ENCODE results near the gene SLC35E4.
"Not testable (repeated sequence)": the region's sequence is repeated elsewhere in the genome, so short reads cannot be mapped to it uniquely, and the experiment has no call there.

SLC35E4 gene

GRCh38 chr22:30650508-30651116 lies 15.0 kb downstream of the SLC35E4 start:
- DNase-seq (ENCODE audit: low spot score) = no peak

GRCh38 chr22:30652852-30653251 lies 17.3 kb downstream of the SLC35E4 start:
- DNase-seq (ENCODE audit: low spot score) = no peak

GRCh38 chr22:30654361-30654760 lies 18.8 kb downstream of the SLC35E4 start:
- DNase-seq (ENCODE audit: low spot score) = no peak

- no peak for DNase-seq (ENCODE audit: low spot score)
These were observed 20.0 kb downstream of the SLC35E4 start for GRCh38 chr22:30655532-30655931.

GRCh38 chr22:30662040-30662439 lies 26.5 kb downstream of the SLC35E4 start:
- no peak for DNase-seq (ENCODE audit: low spot score)

GRCh38 chr22:30664798-30665197 lies 29.2 kb downstream of the SLC35E4 start:
- no peak for DNase-seq (ENCODE audit: low spot score)

- DNase-seq (ENCODE audit: low spot score) = no peak
These were observed 29.7 kb downstream of the SLC35E4 start for GRCh38 chr22:30665266-30665665.

GRCh38 chr22:30665786-30666185 lies 30.2 kb downstream of the SLC35E4 start:
- DNase-seq (ENCODE audit: low spot score) = no peak

GRCh38 chr22:30667107-30667493 lies 31.5 kb downstream of the SLC35E4 start:
- DNase-seq (ENCODE audit: low spot score) = no peak

- DNase-seq (ENCODE audit: low spot score) = peak; percentile 87
These were observed 32.2 kb downstream of the SLC35E4 start, which contains the start of gene DUSP18 for GRCh38 chr22:30667494-30668385. Gene DUSP18 (minus strand): TSS chr22:30667875. CDS start chr22:30664003, 3,872 bp downstream.

- DNase-seq (ENCODE audit: low spot score) = no peak
These were observed 32.8 kb downstream of the SLC35E4 start for GRCh38 chr22:30668386-30668710.

GRCh38 chr22:30671071-30671470 lies 35.5 kb downstream of the SLC35E4 start:
- DNase-seq (ENCODE audit: low spot score) = no peak

GRCh38 chr22:30673136-30673535 lies 37.6 kb downstream of the SLC35E4 start:
- DNase-seq (ENCODE audit: low spot score) = no peak

- DNase-seq (ENCODE audit: low spot score) = no peak
These were observed 38.9 kb downstream of the SLC35E4 start for GRCh38 chr22:30674482-30674881.

GRCh38 chr22:30675436-30675835 lies 39.9 kb downstream of the SLC35E4 start:
- peak; percentile 32 for DNase-seq (ENCODE audit: low spot score)

GRCh38 chr22:30676565-30676964 lies 41.0 kb downstream of the SLC35E4 start:
- DNase-seq (ENCODE audit: low spot score) = not testable (repeated sequence)

GRCh38 chr22:30679895-30680690 lies 44.5 kb downstream of the SLC35E4 start:
- DNase-seq (ENCODE audit: low spot score) = not testable (repeated sequence)

GRCh38 chr22:30680991-30681770 lies 45.6 kb downstream of the SLC35E4 start:
- DNase-seq (ENCODE audit: low spot score) = no peak

- no peak for DNase-seq (ENCODE audit: low spot score)
These were observed 46.2 kb downstream of the SLC35E4 start for GRCh38 chr22:30681831-30682230.

- DNase-seq (ENCODE audit: low spot score) = no peak
These were observed 49.6 kb downstream of the SLC35E4 start for GRCh38 chr22:30685178-30685577.

- no peak for DNase-seq (ENCODE audit: low spot score)
These were observed 51.8 kb downstream of the SLC35E4 start for GRCh38 chr22:30687358-30687757.
